IPS-11a (cell line): ENCODE measurements around the gene TTC9C.
"Not testable (repeated sequence)": the region's sequence is repeated elsewhere in the genome, so short reads cannot be mapped to it uniquely, and the experiment has no call there.

ENCODE experiments used
- H3K4me3 ChIP-seq: one replicate; pipeline ENCODE4 v1.5.1; 2013; ENCODE audit warnings: low read depth, low read length, control low read depth

Gene TTC9C

GRCh38 chr11:62709247-62710000 lies 18.9 kb upstream of the TTC9C start:
- peak overlapping the region; percentile 73 for H3K4me3 ChIP-seq

GRCh38 chr11:62710001-62710345 lies 18.3 kb upstream of the TTC9C start:
- peak overlapping the region; percentile 38 for H3K4me3 ChIP-seq

- H3K4me3 ChIP-seq = no peak overlapping the region
These were observed 15.9 kb upstream of the TTC9C start for GRCh38 chr11:62712276-62712812.

DNA sequence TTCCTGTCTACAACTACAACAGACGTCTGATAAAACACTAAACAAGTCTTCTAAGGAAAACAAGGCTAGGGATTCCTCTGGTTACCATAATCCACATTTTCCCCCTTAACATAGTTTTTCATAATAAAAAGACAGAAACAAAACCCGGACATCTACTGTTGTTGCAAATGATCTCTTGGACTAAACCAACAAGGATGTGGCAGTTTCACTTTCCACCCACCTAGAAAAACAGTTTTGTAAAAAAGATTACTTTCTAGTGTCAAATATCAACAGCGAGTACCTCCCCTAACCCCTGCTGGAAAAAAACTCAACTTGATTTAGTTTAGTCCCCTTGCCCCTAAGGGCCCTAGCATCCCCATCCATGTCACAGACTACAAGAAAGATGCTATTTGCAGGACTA lies 15.4 kb upstream of the TTC9C start:
- no peak overlapping the region for H3K4me3 ChIP-seq

DNA sequence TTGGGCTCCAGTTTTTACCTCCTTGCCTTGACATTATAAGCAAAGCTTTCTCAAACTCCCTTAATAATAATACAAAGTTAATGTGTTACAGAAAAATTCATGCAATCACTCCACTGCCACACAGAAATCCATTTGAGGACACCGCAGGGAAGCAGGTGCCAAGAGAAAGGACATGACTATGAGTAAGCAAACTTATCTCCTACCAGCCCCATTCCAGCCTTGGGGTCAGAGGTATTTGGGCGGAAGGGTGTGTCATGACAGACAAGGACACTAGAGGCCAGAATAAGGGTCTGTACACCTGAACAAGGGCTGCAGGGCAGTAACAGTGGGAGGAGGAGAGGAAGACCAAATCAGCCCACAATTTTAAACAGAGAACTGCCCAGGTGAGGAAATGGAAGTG lies 14.9 kb upstream of the TTC9C start:
- no peak overlapping the region for H3K4me3 ChIP-seq

DNA sequence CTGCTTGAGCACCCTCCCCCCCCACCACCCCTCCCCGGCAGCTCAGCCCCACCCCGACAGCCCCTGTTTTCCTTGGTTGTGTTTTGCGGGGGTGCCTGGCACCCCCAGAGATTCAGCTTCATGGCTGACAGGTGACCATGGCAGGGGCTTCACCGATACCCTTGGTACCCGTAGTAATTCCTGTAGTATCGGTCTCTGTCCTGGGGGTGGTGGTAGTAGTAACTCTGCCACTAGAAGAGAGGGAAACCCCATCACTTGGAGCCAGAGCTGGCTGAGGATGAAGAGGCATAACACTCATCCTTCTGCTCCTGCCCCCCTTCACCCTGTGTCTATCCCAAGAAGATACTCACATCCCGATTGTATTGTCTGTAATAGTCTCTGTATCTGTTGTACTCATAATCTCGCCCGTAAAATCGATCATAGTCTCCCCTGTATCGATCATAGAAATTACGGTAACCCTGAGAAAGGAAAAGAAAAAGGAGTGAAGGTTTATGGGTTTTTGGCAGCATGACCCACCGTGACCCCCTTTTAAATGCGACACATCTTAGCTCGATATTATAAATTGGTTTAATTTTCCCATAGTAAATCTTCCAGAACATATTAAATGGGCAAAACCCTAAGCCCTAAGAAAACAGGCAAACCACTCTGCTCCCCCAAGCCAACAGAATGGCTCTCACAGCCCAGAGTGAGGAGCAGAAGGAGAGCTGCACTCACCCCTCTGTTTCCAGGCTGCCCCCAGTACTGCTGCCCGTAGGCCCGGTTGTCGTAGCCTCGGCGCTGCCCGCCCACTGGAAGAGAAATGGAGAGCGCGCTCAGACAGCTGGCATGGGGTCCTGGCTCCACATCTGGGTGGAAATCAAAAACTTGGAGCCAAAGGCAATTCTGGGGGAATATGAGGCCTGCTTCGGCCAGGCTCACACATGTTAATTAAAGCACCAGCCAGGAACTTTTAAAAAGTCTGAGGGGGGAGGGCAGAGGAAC lies 12.8 kb upstream of the TTC9C start:
- H3K4me3 ChIP-seq = no peak overlapping the region

- H3K4me3 ChIP-seq = no peak overlapping the region
These were observed 12.1 kb upstream of the TTC9C start for GRCh38 chr11:62716206-62716605.

DNA sequence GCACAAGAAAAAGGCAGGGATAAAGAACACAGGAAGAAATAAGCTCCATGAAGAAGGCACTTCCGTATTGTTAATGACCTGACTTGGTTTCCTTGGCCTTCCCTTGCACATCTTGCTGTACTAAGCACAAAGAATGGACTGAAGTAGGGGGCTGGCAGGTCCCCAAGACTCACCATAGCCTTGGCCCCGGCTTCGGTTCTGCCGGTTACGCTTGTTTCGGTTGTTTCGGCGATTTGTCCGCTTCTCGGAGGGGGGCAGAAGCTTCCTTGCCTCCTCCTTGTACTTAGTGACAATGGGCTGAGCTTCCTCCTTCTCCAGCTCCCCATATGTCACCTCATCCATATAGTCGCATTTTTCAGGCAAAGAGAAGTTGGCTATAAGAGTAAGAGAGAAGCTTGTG lies 11.5 kb upstream of the TTC9C start:
- H3K4me3 ChIP-seq = no peak overlapping the region

- H3K4me3 ChIP-seq = no peak overlapping the region
These were observed 8.8 kb upstream of the TTC9C start for GRCh38 chr11:62719302-62719978.

- no peak overlapping the region for H3K4me3 ChIP-seq
These were observed 6.3 kb upstream of the TTC9C start for GRCh38 chr11:62721994-62722393.

DNA sequence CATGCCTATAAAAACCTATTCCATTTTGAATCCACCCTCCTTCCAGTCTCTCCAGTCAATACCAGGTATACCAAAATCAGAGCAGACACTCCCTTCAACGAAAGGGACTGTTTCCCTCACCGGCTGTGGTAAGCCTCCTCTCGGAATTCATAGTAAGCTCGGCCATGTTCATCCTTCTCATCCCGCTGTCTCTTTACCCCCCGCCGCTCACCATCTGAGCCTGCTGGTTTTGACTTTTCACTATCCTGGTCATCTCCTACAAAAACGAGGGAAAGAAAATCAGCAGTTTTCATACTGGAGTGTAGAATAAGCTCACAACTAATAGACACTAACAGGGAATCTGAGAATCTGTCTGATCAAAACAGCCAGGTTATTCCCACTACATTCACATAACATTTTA lies 4.1 kb upstream of the TTC9C start:
- no peak overlapping the region for H3K4me3 ChIP-seq

GRCh38 chr11:62725646-62726045 lies 2.6 kb upstream of the TTC9C start:
- H3K4me3 ChIP-seq = peak overlapping the region; percentile 97

- peak overlapping the region; percentile 97 for H3K4me3 ChIP-seq
These were observed 2.0 kb upstream of the TTC9C start for GRCh38 chr11:62726156-62726914.

DNA sequence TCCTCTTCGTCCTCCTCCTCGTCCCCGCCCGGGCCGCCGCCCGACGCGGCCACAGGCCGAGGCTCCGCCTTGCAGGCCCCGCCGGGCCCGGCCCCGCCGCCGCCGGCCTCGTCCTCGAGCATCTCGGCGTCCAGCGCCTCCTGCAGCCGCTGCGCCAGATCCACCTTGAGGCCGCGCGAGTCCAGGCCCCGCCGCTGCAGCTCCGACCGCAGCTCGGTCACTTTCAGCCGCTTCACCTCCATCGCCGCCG lies 1.4 kb upstream of the TTC9C start:
- H3K4me3 ChIP-seq = peak overlapping the region; percentile 97

DNA sequence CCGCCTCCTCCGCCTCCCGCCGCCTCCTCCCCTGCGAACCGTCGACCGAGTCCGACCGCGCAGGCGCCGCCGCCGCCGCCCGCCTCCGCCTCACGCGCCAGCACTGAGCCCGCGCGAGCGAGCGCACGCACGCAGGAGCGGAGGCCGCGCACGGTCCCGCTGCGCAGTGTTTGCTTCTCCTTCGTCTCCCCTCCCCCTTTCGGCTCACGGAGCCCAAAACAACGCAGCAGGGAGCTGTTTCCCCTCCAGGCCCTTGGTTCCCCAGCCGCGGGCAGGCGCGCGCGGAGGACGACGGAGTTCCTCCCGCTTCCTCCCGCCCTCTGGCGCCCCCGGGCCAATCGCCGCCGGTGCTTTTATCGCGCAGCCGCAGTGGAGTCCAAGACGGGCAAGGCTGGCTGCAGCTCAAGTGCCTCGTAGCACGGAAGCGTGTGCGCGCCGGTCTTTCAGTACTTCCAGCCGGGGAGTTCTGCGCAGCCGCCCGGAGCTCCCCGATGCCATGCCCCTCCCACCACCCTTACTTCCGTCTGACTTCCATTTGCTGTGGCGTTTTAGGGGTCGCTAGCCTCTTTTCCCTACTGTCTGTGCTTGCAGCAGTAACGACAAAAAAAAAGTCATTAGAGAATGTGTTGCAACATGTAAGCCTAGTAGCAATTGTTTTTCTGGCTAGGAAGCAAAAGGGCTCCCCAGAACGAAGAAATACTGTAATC lies 968 bp upstream of the TTC9C start, which contains the start of gene HNRNPUL2:
HNRNPUL2 (minus strand) TSS at position 293 of the 707 bp plus-strand sequence. CDS start 301 bp downstream, outside the sequence.
- H3K4me3 ChIP-seq = peak within 1 kb of the TSS; percentile 97

DNA sequence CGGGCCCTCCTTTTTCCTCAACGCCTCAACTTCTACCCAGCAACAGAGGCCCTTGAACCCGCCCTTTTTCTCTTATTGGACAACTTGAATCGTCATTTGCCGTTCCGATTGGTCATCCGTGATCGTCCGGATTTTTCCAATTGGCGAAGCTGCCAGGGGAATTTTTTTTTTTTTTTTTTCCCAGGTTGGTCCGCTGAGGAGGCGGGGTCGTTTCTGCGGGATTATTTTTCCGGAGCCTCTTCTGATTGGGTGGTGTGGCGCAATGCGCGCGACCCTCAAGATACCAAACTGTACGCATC lies 465 bp upstream of the TTC9C start:
- peak overlapping the region; percentile 97 for H3K4me3 ChIP-seq

DNA sequence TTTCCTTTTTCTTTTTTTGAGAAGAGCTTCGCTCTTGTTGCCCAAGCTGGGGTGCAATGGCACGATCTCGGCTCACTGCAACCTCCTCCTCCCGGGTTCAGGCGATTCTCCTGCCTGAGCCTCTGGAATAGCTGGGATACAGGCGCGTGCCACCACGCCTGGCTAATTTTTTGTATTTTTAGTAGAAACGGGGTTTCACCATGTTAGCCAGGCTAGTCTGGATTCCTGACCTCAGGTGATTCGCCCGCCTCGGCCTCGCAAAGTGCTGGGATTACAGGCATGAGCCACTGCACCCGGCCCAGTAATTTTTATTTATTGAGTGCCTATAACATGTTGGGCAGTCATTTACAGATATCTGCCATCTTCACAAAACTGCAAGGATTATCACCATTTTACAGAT lies 1.8 kb downstream of the TTC9C start:
- H3K4me3 ChIP-seq = not testable (repeated sequence)

GRCh38 chr11:62732830-62733229 lies 4.5 kb downstream of the TTC9C start:
- H3K4me3 ChIP-seq = no peak overlapping the region

- H3K4me3 ChIP-seq = no peak overlapping the region
These were observed 8.9 kb downstream of the TTC9C start for GRCh38 chr11:62737196-62737595.

- no peak overlapping the region for H3K4me3 ChIP-seq
These were observed 19.3 kb downstream of the TTC9C start for GRCh38 chr11:62747475-62748160.
